Activated T-cell treated with anti-CD3 and anti-CD28 coated beads, Interleukin-2, amount 50 U/mL, for 1 hour (primary cell): ENCODE results near the gene FCRLA.
"Not testable (repeated sequence)": the region's sequence is repeated elsewhere in the genome, so short reads cannot be mapped to it uniquely, and the experiment has no call there.

Source experiments
- DNase-seq: peaks from one replicate; pipeline ENCODE4 v3.0.0-alpha.2; 2020

The FCRLA gene

GRCh38 chr1:161706482-161707347 is at the start of gene FCRLA:
Gene FCRLA, plus strand, starts transcription at chr1:161707229. Its CDS starts 36 bp downstream, at chr1:161707265.
- no peak for DNase-seq

GRCh38 chr1:161658524-161658923 is 48.5 kb upstream of the FCRLA start:
- DNase-seq = not testable (repeated sequence)

- not testable (repeated sequence) for DNase-seq
Measured at GRCh38 chr1:161661660-161662311, 45.2 kb upstream of the FCRLA start.

- not testable (repeated sequence) for DNase-seq
Measured at GRCh38 chr1:161662684-161663339, 44.2 kb upstream of the FCRLA start, which contains the start of gene FCGR2B. Gene FCGR2B, plus strand, starts transcription at chr1:161663143. Its CDS starts 99 bp downstream, at chr1:161663242.

DNA sequence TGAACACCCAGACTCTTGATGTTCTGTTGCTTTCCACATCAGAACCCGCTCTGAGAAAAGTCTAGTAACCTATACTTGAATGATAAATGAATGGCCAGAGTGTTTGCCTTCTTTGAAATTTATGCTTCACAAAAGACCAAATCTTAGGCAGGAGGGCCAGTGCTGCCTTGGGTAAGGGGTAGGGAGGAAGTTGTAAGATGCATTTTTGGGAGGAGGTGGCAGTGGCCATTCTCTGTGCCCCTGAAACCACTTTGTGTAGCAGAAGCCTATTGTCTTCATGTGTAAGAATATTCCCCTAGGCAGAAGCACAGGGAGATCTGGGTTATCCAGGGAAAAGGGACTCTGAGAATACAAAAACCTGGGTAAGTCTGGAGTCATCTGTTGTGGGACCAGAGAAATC is 43.5 kb upstream of the FCRLA start:
- DNase-seq = not testable (repeated sequence)

- not testable (repeated sequence) for DNase-seq
Measured at GRCh38 chr1:161664689-161665088, 42.3 kb upstream of the FCRLA start.

- not testable (repeated sequence) for DNase-seq
Measured at GRCh38 chr1:161671045-161672020, 35.7 kb upstream of the FCRLA start.

DNA sequence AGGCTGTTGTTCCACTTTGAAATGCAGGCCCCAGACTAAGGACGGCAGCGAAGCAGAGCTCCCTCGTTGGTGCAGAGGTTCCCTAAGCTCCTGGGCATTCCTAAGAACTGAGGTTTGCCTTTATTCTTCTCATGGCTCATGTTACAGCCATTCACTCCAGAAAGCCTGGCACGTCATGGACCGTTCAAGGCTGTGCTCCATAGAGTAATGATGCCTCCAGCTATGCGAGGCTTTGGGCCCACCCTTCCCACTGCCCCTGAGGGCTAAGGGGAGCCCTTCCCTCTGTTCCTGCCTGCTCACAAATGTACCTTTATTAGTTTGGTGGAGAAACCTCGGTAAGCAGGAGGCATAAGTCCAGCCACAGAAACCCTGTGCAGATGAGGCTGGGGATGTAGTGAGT is 33.6 kb upstream of the FCRLA start:
- not testable (repeated sequence) for DNase-seq

DNA sequence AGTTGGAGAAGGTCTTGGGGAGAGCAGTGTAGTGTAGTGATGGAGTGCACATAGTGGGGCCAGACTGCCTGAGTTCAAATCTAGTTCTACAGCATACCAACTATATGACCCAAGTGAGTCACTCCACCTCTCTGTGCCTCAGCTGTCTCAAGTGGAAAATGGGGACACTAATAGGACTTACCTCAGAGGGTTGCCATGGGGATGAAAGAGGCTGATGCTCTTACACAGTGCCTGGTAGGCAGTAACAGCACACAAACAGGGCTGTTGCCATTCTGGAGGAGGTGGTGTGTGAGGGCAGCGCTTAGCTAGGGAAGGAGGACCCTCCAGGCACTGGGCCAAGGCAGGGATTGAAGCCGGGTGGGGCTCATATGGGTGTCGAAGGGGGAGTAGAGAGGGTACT is 32.6 kb upstream of the FCRLA start:
- DNase-seq = not testable (repeated sequence)

DNA sequence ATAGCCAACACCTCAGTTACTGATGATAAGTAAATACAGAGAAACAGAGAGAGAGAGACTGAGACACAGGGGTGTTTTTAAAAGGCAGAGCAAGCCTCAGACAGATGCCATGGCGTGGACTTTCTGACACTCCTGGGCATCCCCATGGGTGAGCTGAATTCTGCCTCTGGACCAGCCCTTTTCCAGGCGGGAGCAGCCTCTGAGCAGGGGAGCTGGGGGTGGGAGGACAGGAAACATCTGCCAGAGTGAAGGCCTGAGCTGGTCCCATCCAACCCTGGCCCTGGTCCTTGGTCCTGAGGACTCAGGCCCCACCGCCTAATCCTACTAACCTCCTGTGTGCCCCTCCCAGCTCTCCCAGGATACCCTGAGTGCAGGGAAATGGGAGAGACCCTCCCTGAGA is 32.1 kb upstream of the FCRLA start:
- not testable (repeated sequence) for DNase-seq

- DNase-seq = no peak
Measured at GRCh38 chr1:161676441-161676840, 30.6 kb upstream of the FCRLA start.

DNA sequence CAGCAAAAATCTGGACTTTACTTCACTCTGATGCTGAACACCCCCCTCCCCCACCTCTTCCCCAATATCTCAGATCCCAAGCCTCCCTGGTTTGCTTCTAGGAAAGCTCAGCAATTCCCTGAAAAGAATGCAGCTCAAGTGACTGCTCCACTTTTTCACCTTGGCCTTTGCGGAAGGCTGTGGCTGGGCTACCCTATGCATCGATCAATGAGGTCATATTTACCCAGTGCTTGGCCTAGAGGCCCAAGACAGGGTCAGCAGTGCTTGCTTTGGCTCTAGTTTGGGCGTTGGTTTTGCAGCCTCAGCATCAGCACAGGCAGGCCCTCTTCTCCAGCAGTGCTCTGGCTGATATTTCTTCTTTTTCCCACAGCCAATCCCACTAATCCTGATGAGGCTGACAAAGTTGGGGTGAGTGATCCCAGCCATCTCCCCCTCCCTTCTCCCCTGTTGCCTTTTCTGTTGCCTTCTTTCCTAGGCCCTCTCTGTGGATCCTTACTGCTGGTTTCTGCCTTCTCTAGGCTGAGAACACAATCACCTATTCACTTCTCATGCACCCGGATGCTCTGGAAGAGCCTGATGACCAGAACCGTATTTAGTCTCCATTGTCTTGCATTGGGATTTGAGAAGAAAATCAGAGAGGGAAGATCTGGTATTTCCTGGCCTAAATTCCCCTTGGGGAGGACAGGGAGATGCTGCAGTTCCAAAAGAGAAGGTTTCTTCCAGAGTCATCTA is 29.9 kb upstream of the FCRLA start:
- no peak for DNase-seq

- DNase-seq = no peak
Measured at GRCh38 chr1:161678500-161678899, 28.5 kb upstream of the FCRLA start.

- no peak for DNase-seq
Measured at GRCh38 chr1:161681879-161682278, 25.1 kb upstream of the FCRLA start.

GRCh38 chr1:161688946-161689345 is 18.1 kb upstream of the FCRLA start:
- DNase-seq = no peak

- DNase-seq = no peak
Measured at GRCh38 chr1:161691846-161692245, 15.2 kb upstream of the FCRLA start.

GRCh38 chr1:161693020-161693712 is 13.9 kb upstream of the FCRLA start:
- DNase-seq = not testable (repeated sequence)

DNA sequence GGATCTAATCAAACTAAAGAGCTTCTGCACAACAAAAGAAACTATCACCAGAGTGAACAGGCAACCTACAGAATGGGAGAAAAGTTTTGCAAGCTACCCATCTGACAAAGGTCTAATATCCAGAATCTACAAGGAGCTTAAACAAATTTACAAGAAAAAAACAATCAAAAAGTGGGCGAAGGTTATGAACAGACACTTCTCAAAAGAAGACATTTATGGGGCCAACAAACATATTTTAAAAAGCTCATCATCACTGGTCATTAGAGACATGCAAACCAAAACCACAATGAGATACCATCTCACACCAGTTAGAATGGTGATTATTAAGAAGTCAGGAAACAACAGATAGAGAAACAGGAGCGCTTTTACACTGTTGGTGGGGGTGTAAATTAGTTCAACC is 8.7 kb upstream of the FCRLA start:
- DNase-seq = not testable (repeated sequence)

GRCh38 chr1:161702250-161702649 is 4.8 kb upstream of the FCRLA start:
- no peak for DNase-seq

DNA sequence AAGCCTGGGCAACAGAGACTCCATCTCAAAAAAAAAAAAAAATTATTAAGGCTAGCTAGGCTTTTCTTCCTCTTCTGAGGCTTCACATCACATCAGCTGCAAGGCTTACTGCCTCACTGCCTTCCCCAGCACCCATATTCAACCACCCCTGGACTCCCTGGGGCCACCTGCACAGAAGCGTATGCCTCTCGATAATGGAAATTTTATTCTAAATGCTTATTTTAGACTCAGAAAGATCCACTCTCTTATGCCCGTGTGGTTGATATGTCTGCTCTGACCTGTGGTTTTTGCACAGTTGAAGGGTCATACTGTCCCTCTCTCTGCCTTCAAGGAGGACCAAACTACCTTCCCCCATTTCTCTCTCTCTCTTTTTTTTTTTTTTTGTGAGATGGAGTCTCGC is 1.5 kb upstream of the FCRLA start:
- DNase-seq = no peak

DNA sequence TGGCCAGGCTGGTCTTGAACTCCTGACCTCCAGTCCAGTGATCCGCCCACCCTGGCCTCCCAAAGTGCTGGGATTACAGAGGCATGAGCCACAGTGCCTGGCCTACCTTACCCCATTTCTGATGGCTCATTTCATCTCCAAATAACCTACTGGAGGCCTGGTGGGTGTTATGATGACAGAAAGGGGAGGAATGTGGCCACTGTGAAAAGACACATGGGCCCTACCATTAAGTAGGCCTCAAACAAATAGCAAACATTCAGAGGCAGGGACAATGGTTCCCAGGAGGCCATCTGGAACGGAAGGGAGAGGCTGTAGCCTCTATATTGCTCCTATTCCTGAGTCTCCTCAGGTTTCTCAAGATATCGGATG is 932 bp upstream of the FCRLA start:
- no peak for DNase-seq
